GOT3 (cell line): ENCODE data around the gene SKP1.

Source experiments
- DNase-seq: peaks from one replicate; lab custom pipeline; 2025; ENCODE audit warnings: mixed read lengths; lab: John Stamatoyannopoulos, UW

SKP1 gene

GRCh38 chr5:134113902-134114875, 62.6 kb downstream of the SKP1 start, which contains the start of gene TCF7:
TSS of gene TCF7 (plus strand) at chr5:134114681. CDS start at chr5:134114907, 226 bp downstream.
- peak; percentile 43 for DNase-seq

GRCh38 chr5:134113363-134113889, 63.3 kb downstream of the SKP1 start:
- no peak for DNase-seq

GRCh38 chr5:134112726-134113362, 63.9 kb downstream of the SKP1 start:
- DNase-seq = no peak

- DNase-seq = no peak
Observed at GRCh38 chr5:134111741-134112647, 64.8 kb downstream of the SKP1 start.

- no peak for DNase-seq
Observed at GRCh38 chr5:134110382-134110781, 66.4 kb downstream of the SKP1 start.

GRCh38 chr5:134107779-134108178, 69.0 kb downstream of the SKP1 start:
- DNase-seq = no peak

GRCh38 chr5:134106991-134107701, 69.6 kb downstream of the SKP1 start:
- no peak for DNase-seq

GRCh38 chr5:134103998-134104654, 72.6 kb downstream of the SKP1 start:
- DNase-seq = no peak

GRCh38 chr5:134103397-134103796, 73.4 kb downstream of the SKP1 start:
- no peak for DNase-seq

GRCh38 chr5:134101686-134102439, 74.9 kb downstream of the SKP1 start:
- no peak for DNase-seq

GRCh38 chr5:134100283-134101091, 76.3 kb downstream of the SKP1 start:
- DNase-seq = no peak

- no peak for DNase-seq
Observed at GRCh38 chr5:134099939-134100282, 76.8 kb downstream of the SKP1 start.

GRCh38 chr5:134099288-134099872, 77.4 kb downstream of the SKP1 start:
- no peak for DNase-seq
